Measurements from ENCODE around the gene EGFL8.
A peak's percentile ranks its signal among the peaks of the same experiment; 100 is the strongest.
"Not testable (repeated sequence)": the region's sequence is repeated elsewhere in the genome, so short reads cannot be mapped to it uniquely, and the experiment has no call there.

Gene EGFL8

DNA sequence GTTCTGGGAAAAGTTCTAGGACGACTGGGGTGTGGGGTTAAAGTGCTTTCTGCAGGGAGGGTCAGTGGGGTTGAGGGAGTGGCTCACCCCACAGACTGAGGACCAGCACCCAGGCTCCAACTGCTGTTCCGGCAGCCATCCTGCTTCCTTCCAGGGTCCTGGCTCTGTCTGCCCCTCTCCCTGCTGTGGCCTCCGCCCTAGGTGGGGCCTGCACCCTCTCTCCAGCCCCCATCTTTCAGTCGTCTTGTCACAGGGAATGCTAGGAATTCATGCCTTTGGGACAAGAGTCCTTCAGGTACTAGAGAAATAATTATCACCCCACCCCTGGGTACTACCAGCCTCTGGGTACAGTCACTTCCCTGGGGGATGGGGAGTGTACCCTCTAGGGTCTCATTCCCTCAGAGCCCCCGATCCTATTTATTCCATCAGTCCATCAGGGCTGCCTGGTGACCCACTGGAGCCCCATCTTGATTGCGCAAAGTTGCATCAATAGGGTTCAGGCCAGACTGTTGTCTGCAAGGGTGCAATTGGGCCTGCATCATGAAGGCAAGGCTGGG is 19.8 kb downstream of the EGFL8 start, which contains the start of gene AGER:
AGER (minus strand) TSS at position 170 of the 557 bp plus-strand sequence; CDS start at position 139, 31 bp downstream.
- no peak for DNase-seq (ENCODE audit: low spot score)

GRCh38 chr6:32185681-32186131 is 21.3 kb downstream of the EGFL8 start:
- not testable (repeated sequence) for DNase-seq (ENCODE audit: low spot score)

DNA sequence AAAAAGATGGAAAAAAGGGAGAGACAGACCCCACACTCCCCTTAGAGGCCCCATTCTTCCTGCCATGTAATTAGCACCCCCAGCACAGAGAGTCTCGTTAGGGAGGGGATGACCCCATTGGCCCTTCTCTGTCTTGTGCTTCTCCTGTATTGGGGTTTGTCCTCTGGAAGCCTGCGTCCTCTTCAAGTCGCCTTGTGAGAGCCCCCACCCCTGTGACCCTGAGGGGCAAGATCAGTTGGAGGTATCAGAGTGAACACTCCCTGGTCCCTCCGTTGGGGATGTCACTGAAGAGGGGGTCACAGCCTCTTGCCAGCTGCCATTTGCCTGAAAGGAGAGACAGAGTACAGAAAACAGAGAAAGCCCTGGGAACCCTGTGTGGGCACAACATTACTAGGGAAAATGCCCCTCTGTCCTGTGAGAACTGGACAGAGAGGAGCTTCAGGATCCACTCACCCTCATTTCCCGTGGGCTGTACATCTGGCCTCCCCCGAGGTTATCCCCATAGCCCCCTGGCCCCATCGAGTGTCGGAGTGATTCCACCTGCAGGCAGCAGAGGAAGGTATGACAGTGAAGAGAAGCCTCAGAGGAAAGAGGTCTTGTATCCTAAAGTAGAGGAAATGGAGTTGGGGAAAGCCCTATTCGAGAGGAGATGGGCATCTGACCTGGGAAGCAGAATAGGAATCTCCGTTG is 21.9 kb downstream of the EGFL8 start:
- DNase-seq (ENCODE audit: low spot score) = not testable (repeated sequence)

DNA sequence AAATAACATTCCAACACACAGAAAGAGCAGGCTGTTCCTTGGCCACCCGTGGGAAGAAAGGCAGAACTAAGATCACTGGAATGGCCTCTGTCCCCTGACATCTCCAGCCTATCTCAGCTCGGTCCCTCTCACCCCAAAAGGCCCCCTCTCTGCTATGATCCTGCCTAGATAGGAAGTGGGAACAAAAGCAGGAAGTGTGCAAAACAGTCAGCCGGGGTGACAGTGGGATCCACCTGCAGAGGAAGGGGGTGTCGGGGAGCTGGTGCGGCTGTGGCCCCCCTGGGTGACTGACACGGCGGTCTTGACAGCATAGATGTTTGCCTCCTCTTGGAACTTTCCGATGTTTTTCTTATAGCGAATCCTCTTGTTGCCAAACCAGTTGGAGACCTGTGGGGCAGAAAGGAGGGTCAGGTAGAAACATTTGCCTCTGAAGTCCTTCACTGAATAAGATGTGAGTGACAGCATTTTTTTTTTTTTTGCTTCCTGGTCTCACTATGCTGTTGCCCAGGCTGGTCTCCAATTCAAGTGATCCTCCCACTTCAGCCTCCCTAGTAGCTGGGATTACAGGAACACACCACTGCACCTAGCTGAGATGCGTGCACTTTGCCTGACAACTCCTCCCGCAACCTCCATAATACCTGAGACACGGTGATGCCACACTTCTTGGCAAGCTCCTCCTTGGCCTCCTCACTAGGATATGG is 22.8 kb downstream of the EGFL8 start:
- no peak for DNase-seq (ENCODE audit: low spot score)

DNA sequence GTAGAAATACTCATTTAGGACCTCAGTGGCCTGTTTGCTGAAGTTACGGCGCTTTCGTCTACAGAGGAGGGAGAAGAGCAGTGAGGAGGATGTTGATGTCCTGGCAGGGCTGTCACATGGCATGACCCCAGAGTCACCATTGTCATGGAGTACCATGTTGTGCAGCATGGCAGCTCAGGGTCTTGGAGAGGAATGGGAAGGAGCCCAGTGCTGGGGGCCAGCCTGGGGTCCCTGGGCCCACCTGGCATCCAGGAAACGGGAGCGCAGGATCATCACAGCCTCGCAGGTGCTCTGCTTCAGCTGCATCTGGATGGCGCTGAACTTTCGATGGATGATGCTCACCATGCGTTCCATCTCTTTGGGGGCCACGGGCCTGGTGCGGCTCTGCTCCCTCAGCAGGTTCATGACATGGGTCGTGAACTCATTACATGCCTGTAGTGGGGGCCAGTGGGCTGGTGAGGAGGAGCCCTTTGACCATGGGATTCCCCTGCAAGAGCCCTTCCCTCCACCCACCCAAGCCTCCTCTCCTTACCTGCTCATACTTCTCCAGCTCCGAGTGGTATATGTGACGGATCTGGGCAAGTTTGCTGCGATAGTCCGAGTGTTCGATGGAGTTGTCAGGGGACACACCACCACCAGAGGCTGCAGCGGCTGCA is 23.5 kb downstream of the EGFL8 start:
- not testable (repeated sequence) for DNase-seq (ENCODE audit: low spot score)

DNA sequence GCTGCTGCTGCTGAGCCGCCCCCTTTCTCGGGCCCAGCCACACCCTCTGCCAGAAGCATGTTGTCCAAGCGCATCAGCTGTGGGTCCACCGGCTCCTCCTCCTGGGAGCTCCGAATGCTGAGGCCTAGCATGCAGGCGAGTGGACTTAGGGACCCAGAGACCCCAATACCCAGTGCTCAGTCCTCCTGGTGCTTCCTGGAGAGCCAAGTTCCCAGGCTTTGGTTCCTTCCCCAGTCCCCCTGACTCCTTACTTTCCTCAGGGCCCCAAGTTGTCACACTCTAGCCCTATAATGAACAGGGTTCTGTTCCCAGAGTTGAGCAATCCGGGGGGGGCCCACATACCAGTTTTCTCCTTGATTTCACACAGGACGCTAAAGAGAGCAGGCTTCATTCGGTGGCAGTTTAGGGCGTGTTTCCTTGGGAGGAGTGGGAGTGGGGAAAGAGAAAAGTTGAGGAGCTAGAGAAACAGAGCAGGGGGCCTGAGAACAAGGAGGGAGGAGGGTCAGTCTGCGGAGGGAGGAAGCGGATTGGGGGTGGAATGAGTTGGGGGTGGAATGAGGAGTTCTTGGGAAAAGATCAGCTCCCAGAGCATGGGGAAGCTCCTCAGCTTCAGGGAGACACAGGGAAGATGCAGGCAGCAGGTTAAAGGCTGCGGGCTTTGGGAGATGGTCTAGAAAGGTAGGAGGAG is 24.1 kb downstream of the EGFL8 start:
- no peak for DNase-seq (ENCODE audit: low spot score)

GRCh38 chr6:32189069-32189741 is 24.8 kb downstream of the EGFL8 start:
- no peak for DNase-seq (ENCODE audit: low spot score)

DNA sequence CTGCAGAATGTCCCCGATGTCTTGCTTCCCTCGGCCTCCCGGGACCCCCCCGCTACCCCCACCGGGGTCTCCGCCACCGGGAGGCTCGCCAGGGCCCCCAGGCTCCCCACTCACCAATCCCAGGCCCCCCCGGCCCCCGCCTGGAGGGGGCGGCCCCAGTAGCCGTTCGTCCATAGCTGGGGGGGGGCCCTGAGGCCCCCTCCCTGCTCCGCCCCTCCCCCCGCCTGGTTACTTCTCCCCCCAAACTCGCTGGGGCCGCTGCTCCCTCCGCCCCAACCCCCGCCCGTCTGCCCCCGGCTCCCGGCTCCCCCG is 25.3 kb downstream of the EGFL8 start:
- no peak for DNase-seq (ENCODE audit: low spot score)

DNA sequence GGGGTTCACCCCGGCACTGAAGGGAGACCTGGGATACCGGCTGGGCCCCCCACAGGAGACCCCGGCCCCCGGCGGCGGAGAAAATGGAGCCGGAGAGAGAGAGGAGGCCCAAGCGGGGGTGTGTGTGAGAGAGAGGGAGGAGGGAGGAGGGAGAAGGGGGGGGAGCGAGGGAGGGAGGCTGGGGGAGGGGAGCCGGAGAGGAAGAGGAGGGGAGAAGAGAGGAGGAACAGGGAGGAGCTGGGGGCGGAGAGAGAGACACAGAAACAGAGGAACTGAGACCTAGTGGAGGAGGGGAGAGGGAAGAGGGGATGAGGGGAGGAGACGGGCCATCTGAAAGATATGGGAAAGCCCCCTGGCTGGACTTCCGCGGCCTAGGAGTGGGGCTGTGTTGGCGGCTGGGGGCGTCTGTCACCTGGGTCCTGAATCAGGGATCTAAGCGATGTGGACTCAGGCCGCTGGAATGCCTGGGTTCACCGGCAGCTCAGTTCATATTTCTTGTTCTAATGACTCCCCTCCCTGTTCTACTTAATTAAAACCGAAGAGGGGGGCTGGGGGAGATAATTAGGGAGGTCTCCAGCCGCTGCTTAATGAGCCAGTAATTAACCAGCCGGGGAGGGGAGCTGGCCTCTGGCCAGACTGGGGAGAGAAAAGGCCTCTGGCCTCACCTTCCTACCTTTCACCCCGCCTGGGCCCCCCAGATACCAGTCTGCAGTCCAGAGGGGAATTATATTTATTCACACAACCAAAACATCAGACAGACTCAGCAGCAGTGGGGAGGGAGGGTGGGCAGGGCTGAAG is 25.9 kb downstream of the EGFL8 start, which contains the start of gene PBX2:
PBX2 (minus strand) TSS at position 149 of the 798 bp plus-strand sequence. CDS start 287 bp downstream, outside the sequence.
- peak; percentile 78 for DNase-seq (ENCODE audit: low spot score)

GRCh38 chr6:32190911-32191677 is 26.7 kb downstream of the EGFL8 start:
- no peak for DNase-seq (ENCODE audit: low spot score)

DNA sequence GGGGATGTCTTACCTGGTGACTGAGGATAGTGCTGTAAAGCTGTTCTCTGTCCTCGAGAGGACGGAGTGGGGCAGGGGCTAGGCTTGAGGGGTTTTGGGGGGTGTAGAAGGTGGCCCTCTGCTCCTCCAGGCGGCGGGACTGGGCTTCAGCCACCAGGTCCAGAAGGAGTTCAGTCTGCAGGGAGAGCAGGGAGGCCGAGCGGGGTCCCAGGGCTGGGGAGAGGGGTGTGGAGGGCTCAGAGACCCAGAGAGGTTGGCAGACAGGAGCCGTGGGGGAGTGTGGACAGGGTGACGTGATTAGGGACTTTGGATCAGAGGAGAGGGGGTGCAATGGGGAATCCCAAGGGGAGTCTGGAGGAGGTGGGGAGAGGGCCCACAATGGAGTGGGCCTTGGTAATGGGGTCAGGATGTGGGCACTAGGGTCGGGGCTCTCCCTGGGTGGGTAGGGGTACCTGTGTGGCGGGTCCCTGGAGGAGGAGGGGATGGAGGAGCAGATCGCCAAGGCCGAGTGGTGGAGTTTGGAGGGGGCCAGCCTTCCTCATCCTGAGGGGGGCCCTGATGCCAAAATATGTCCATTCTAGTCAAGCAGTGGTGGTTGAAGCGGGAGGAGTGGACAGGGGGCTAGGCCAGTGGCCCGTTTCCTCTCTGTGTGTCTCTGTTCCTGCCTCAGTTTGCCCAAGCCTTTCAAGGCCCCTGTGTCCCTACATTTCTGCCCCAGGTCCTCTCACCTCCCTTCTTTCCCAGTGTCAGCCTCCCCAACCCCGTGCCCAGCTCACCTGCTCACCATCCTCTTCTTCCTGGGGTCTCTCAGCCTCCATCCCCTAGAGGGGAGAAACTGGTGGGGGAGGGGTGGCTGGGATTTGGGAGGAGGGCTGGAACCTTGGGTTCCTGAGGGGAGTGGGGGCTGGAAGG is 27.6 kb downstream of the EGFL8 start:
- DNase-seq (ENCODE audit: low spot score) = no peak

- no peak for DNase-seq (ENCODE audit: low spot score)
Measured at GRCh38 chr6:32192608-32193039, 28.2 kb downstream of the EGFL8 start, which contains the start of gene GPSM3. GPSM3 (minus strand) TSS chr6:32192643; CDS start chr6:32192513, 130 bp downstream.

DNA sequence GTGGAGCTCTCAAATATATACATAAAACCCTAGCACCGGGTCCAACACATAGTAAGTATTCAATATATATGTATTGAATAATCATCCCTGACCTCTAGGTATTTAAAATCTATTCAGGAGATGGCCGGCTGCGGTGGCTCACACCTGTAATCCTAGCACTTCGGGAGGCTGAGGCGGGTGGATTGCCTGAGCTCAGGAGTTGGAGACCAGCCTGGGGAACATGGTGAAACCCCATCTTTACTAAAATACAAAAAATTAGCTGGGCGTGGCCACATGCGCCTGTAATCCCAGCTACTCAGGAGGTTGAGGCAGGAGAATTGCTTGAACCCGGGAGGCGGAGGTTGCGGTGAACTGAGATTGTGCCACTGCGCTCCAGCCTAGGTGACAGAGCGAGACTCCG is 28.7 kb downstream of the EGFL8 start:
- DNase-seq (ENCODE audit: low spot score) = not testable (repeated sequence)

GRCh38 chr6:32194388-32194787 is 30.0 kb downstream of the EGFL8 start:
- DNase-seq (ENCODE audit: low spot score) = no peak

- DNase-seq (ENCODE audit: low spot score) = no peak
Measured at GRCh38 chr6:32194825-32195651, 30.6 kb downstream of the EGFL8 start.

GRCh38 chr6:32195652-32195901 is 31.2 kb downstream of the EGFL8 start:
- DNase-seq (ENCODE audit: low spot score) = peak; percentile 97

- peak; percentile 69 for DNase-seq (ENCODE audit: low spot score)
Measured at GRCh38 chr6:32195902-32196681, 31.7 kb downstream of the EGFL8 start.
